NCI-H2107 treated with DMSO at 0.1 percent for 48 hours (cell line): ENCODE measurements around the gene RNU1-4.
"Not testable (repeated sequence)": the region's sequence is repeated elsewhere in the genome, so short reads cannot be mapped to it uniquely, and the experiment has no call there.

Experiments
- DNase-seq: peaks from one replicate; lab custom pipeline; 2025; ENCODE audit not compliant: unreplicated experiment; lab: John Stamatoyannopoulos, UW

The RNU1-4 gene

GRCh38 chr1:16707130-16708093 lies 32.9 kb upstream of the RNU1-4 start:
- DNase-seq: not testable (repeated sequence)

- DNase-seq: not testable (repeated sequence)
Observed at GRCh38 chr1:16708704-16709103, 31.6 kb upstream of the RNU1-4 start.

GRCh38 chr1:16709659-16710087 lies 30.6 kb upstream of the RNU1-4 start:
- not testable (repeated sequence) for DNase-seq

GRCh38 chr1:16710618-16711017 lies 29.7 kb upstream of the RNU1-4 start:
- not testable (repeated sequence) for DNase-seq

- DNase-seq: not testable (repeated sequence)
Observed at GRCh38 chr1:16712131-16712530, 28.2 kb upstream of the RNU1-4 start.

- DNase-seq: not testable (repeated sequence)
Observed at GRCh38 chr1:16712582-16712981, 27.7 kb upstream of the RNU1-4 start.

GRCh38 chr1:16712984-16713383 lies 27.3 kb upstream of the RNU1-4 start:
- DNase-seq: not testable (repeated sequence)

- not testable (repeated sequence) for DNase-seq
Observed at GRCh38 chr1:16713480-16713879, 26.8 kb upstream of the RNU1-4 start.

GRCh38 chr1:16716691-16717335 lies 23.5 kb upstream of the RNU1-4 start:
- DNase-seq: no peak

- no peak for DNase-seq
Observed at GRCh38 chr1:16717336-16718098, 22.8 kb upstream of the RNU1-4 start.

GRCh38 chr1:16718099-16718907 lies 22.0 kb upstream of the RNU1-4 start:
- DNase-seq: not testable (repeated sequence)

- DNase-seq: no peak
Observed at GRCh38 chr1:16718908-16719533, 21.3 kb upstream of the RNU1-4 start.

GRCh38 chr1:16719571-16720350 lies 20.6 kb upstream of the RNU1-4 start:
- no peak for DNase-seq

- no peak for DNase-seq
Observed at GRCh38 chr1:16720351-16721223, 19.7 kb upstream of the RNU1-4 start.

- DNase-seq: no peak
Observed at GRCh38 chr1:16721871-16722641, 18.3 kb upstream of the RNU1-4 start.

GRCh38 chr1:16724718-16725438 lies 15.4 kb upstream of the RNU1-4 start:
- DNase-seq: no peak
